Gastrocnemius medialis (tissue), 4 donors: ENCODE results near the gene PRKD2.

ENCODE experiments used
- POLR2A ChIP-seq, 2 donors: fragments of 450-650 bp; IDR thresholded peaks; one replicate each; pipeline ENCODE4 v1.6.1; 2017; ENCODE audit warnings: antibody characterized with exemption in 2 of 2, mild to moderate bottlenecking in 2 of 2, moderate library complexity in 2 of 2
- TF ChIP-seq, protein P1 (sequence below), 5 experiments: fragments of 450-650 bp in 3 of 5; fragments of 200-600 bp in 2 of 5; sonication (generic) in 2 of 5; IDR thresholded peaks in 4 of 5; conservative IDR thresholded peaks in 1 of 5; 1 replicate in 4 of 5; 2 replicates in 1 of 5; pipeline ENCODE4 v1.5.1; 2016 to 2019; ENCODE audit warnings: antibody characterized with exemption in 5 of 5, mild to moderate bottlenecking in 3 of 5, moderate library complexity in 3 of 5

DNA sequence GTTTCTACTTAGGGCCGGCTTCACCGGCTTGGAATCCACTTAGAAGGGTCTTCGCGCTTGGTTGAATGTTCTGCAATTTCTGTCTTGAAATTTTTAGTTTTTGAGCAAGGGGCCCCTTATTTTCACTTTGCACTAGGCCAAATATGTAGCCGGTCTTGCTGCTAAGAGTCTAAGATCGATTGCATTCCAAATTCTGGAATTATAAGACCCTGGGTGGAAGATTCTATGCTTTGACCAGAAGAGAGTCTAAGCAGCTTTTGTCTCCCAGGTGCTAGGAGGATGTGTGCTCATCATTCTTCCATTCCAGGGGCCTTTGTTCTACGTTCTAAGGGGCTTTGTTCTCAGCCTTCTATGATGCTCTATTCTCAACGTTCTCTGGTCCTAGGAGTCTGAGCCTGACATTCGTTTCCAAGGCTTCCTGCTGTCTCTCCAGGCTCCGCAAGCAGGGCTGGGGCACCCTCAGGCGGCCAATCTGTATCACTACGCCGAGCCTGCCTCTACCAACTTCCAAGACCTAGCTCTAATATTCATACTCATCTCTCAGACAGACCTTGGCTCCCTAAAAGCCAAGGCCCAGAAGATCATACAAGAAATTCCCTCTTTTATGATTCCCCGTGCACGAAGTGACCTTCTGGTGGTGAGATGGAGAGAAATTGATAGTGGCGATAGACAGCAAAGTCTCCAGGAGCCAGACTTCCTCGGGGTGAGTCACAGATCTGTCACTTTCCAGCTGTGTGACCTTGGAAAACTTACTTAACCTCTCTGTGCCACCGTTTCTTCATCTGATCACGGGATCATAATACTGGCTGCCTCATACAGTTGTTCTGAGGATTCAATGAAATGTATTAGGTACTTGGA lies 55.0 kb downstream of the PRKD2 start:
- TF ChIP-seq, protein P1, sequence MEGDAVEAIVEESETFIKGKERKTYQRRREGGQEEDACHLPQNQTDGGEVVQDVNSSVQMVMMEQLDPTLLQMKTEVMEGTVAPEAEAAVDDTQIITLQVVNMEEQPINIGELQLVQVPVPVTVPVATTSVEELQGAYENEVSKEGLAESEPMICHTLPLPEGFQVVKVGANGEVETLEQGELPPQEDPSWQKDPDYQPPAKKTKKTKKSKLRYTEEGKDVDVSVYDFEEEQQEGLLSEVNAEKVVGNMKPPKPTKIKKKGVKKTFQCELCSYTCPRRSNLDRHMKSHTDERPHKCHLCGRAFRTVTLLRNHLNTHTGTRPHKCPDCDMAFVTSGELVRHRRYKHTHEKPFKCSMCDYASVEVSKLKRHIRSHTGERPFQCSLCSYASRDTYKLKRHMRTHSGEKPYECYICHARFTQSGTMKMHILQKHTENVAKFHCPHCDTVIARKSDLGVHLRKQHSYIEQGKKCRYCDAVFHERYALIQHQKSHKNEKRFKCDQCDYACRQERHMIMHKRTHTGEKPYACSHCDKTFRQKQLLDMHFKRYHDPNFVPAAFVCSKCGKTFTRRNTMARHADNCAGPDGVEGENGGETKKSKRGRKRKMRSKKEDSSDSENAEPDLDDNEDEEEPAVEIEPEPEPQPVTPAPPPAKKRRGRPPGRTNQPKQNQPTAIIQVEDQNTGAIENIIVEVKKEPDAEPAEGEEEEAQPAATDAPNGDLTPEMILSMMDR (IDR thresholded peaks at IDR 0.05 in 4 of 5, conservative IDR thresholded peaks at IDR 0.05 in 1 of 5), result peak; percentile 79 to 93 (median 91)
- no peak for TF ChIP-seq POLR2A (IDR thresholded peaks at IDR 0.05)
